Fibroblast of the conjunctiva (primary cell): ENCODE data around the gene ANKS1A.
"Not testable (repeated sequence)": the region's sequence is repeated elsewhere in the genome, so short reads cannot be mapped to it uniquely, and the experiment has no call there.

ENCODE experiments used
- DNase-seq: peaks from one replicate; pipeline ENCODE4 v3.0.0-alpha.2; 2010; ENCODE audit warnings: low read depth

ANKS1A gene

GRCh38 chr6:34917626-34918285, 28.7 kb downstream of the ANKS1A start:
- DNase-seq = no peak

GRCh38 chr6:34919651-34920050, 30.6 kb downstream of the ANKS1A start:
- DNase-seq = no peak

GRCh38 chr6:34920097-34920496, 31.0 kb downstream of the ANKS1A start:
- no peak for DNase-seq

DNA sequence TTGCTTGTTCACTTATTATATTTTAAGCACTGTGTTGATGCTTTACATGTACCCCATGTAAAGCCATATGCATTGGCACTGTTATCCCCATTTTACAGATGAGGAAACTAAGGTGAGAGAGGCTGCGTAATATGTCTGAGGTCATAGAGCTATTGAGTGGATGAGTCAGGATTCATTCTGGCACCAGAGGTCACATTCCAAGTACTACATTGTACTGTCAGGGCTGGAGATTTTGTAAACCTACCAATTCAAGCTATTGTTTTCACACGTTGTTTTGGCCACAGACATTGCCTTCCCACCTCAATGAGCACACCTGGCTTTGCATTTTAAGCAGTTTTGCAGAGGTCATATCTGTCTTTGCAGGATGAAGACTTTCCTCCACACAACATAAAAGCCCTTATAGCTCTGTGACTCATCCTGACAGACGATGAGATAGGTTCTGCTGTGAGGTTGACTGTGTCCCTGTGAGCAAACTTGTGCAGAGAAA, 33.2 kb downstream of the ANKS1A start:
- peak; percentile 14 for DNase-seq

GRCh38 chr6:34924831-34925625, 36.0 kb downstream of the ANKS1A start:
- no peak for DNase-seq

GRCh38 chr6:34926655-34927054, 37.6 kb downstream of the ANKS1A start:
- no peak for DNase-seq

GRCh38 chr6:34928220-34928619, 39.2 kb downstream of the ANKS1A start:
- DNase-seq = no peak

- no peak for DNase-seq
These were observed 39.6 kb downstream of the ANKS1A start for GRCh38 chr6:34928695-34929094.

- DNase-seq = no peak
These were observed 40.4 kb downstream of the ANKS1A start for GRCh38 chr6:34929241-34929978.

GRCh38 chr6:34930221-34930620, 41.2 kb downstream of the ANKS1A start:
- DNase-seq = no peak

GRCh38 chr6:34932202-34932601, 43.1 kb downstream of the ANKS1A start:
- not testable (repeated sequence) for DNase-seq

- DNase-seq = peak; percentile 47
These were observed 45.5 kb downstream of the ANKS1A start for GRCh38 chr6:34934516-34934915.

- DNase-seq = no peak
These were observed 49.2 kb downstream of the ANKS1A start for GRCh38 chr6:34938268-34938667.

DNA sequence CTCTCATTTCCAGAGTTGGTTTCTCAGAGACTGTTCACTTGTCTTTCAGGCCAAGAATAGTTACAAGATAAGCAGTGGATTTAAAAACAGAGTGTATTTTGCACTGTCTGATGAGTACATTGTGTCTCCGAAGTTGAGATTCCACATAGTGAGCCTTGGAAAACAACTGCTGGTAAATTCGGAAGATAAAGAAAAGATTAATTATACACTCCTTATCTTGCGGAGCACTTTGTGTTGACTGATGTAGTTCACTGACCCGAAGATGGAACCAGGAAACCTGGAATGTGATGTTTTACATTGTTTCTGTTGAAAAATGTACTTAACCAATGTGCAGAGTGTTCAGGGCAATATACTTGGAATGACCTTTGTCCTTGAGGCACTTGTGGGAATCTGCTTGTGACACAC, 51.0 kb downstream of the ANKS1A start:
- DNase-seq = no peak

DNA sequence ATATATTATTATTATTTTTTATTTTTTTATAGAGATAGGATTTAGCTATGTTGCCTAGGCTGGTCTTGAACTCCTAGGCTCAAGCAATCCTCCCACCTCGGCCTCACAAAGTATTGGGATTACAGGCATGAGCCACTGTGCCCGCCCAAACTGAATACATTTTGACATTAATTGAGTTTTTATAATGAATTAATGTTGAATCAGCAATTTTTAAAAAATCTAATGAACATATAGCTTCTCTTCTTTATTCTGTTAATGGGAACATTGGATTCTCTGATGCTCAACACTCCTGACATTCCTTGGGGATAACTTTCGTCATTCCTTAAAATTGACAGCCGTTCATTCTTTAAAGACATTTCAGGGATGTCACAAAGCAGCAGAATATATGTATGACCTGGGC, 52.4 kb downstream of the ANKS1A start:
- DNase-seq = no peak

GRCh38 chr6:34945317-34945716, 56.3 kb downstream of the ANKS1A start:
- DNase-seq = no peak

DNA sequence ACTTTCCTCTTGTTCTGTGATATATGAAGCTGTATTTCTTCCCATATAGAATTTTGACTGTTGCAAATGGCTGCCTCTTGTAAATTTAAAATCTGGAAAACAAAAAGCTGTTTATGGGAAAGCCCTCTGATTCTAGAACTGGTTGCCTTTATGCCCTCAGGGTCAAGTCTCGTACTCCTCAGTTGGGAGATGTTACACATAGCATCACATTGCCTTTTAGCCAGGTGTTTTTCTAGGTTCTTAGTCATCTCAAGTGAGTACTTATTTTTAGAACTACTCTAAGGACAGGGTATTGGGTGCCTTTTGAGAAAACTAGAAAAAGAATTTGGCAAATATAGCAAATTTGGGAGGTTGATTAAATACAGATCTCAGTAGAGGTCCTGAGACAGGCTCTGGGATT, 58.5 kb downstream of the ANKS1A start:
- DNase-seq = no peak

DNA sequence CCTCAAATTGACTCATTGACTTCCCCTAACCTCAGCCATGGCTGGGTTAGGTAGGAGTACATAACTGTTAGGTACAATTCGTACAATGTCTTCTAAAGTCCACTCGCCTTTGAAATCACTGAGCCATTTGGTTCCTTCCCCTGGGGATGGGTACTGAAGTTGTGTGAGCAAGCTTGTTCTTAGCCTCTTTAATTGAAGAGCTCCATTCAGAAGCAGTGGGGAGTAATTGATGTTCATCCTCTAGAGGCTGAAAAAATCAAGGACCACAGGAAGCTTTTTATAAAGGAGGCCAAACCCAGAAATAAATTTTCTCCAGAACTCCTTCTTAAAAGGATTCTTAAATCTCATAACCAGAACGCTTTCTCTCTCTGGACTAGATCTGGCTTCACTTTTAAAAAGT, 60.6 kb downstream of the ANKS1A start:
- no peak for DNase-seq

GRCh38 chr6:34950849-34951248, 61.8 kb downstream of the ANKS1A start:
- no peak for DNase-seq

- no peak for DNase-seq
These were observed 62.7 kb downstream of the ANKS1A start for GRCh38 chr6:34951731-34952130.

DNA sequence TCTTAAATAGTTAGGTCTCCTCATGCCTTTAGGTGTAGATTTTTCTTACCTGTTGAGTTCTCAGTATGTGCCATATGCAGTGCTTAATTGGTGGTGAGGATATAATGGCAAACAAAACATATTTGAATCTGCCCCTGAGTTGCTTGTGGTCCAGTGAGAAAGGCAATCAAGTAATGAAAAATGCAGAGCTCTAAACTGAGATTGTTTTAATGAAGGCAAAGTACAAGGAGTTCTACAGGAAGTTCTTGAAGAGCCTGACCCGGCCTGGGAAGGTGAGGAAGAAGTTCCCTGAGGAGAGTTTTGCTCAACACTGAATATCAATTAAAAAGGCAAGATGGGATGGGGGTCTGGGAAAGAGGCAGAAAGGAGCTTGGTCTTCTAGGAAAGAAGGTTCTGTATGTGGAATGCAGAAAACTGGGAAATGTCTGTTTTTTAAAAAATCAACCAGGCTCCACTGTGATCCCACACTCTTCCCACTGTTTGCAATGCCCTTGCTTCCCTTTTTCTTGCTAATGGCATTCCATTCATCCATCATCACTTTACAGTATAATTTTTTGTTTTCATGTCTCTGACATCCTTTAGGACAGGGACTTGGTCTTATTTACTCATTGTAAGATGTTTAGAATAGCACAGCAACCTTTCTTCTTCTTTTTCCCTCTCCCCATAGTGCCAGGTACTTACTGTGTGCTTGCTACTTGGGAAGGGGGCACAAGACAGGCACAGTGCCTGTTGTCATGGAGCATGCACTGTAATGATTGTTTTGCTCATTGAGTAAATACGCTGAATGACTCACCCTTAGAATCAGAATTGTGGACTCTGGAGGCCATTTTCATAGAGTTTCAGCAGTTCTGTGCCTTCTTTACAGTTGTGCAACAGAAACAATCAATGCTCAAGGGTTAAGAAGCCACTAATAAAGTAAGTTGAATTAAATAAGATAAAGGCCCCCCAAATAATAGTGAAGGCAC, 64.3 kb downstream of the ANKS1A start:
- peak; percentile 62 for DNase-seq

GRCh38 chr6:34955442-34955841, 66.4 kb downstream of the ANKS1A start:
- DNase-seq = no peak
